ENCODE data around the gene RTN4R.

Gene RTN4R

DNA sequence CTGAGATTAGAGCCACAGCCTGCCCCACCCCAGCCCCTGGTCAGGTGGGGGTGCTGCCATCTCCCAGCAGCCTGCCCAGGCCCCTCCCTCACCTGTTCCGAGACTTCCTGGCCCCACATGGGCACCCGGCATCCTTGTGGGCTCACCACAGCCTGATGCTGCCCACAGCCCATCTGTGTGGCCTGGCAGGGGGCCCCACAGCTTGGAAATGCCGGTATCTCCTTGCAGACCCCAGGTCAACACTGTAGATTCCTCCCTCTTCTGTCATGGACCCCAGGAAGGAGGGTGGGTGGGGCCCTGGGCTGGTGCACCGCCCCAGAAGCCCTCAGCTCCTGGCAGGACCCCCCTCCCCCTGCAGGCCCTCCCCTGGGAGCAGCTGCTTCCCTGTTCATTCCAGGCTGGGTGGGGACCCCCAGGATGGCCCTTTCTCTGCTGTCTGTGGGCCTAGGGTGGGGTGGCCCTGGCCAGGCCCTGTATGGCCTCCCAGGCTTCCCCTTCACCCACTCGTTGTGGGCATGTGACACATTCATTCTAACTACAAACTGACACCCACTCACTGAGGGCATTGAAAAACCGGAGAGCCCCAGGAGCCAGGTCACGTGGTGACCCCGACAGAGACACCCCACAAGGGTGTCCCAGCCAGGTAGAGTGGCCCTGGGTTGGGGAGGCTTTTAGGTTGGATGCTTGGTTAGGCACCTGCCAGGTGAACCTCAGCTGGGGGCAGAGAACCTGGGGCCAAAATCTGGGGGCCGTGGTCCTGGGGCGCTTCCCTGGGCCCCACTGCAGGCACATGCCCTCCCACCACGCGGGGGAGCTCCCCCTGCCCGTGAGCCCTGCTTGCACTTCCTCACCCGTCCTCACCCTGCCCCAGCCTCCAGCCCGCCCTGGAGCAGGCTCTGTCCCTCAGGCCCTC is 73.2 kb downstream of the RTN4R start:
- DNase-seq: no peak

- no peak for DNase-seq
These were observed 74.2 kb downstream of the RTN4R start for GRCh38 chr22:20193761-20194494.

DNA sequence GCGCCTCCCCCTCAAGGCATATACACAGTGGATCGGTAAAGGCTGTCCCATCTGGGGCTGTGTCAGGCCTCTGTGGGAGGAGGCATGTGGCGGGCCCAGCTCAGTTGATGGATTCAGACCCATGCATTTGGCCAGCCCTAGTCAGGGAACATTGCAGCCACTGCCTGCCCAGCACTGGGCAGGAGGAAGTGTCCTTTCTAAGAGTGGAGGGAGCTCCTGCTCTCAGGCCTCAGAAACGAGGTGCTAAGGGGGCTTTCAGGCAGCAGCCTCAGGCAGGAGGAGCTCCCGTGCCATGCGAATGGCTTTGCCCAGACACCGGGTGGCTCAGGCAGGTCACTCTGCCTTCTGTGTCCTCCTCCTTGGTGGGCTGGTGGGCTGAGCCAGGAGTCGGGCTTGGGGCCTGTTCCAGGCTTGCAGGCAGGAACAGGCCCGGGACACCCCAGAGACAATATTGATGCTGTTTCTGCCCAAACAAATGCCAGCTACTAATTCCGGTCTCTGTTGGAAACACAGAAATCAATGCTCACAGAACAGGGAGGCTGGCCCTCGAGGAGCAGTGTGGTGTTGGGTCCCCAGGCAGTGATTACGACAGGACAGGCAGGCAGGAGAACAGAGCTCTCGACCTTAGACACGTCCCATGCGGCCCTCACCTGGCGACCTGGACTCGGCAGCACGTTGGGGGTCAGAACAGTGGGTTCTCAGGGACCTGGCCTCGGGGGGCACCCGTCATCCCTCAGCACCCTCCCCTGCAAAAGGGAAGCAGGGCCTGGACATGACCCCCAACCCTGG is 75.0 kb downstream of the RTN4R start:
- DNase-seq: no peak

DNA sequence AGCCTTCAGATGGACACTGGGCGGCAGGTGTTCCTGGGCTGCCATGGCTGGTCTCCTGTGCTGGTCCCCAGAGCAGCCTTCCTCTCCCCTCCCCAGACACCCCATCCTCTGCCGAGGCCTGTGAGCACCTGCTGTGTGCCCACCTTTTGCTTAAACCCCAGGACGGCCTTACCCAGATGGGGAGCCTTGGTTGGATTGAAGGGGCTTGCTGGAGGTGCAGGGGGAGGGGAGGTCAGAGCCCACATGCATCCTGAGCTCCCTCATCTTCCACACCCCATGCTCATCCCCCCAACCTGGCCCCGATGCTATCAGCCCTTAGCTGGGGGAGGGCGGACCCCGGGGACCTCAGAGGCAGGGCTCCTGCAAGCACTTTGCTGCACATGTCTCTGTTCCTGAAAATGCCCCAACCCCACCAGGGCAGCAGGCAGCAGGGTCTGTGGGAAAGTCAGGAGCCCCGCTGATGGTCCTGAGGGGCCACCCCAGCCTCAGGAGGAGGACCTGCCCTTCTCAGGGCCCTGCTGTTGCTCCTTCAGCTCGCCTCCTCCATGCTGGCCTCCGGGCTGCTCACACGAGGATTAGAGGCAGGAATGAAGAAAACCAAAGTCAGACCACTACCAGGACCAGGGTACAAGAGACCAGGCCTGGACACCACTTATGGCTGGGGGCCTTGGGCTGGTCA is 75.7 kb downstream of the RTN4R start:
- no peak for DNase-seq

DNA sequence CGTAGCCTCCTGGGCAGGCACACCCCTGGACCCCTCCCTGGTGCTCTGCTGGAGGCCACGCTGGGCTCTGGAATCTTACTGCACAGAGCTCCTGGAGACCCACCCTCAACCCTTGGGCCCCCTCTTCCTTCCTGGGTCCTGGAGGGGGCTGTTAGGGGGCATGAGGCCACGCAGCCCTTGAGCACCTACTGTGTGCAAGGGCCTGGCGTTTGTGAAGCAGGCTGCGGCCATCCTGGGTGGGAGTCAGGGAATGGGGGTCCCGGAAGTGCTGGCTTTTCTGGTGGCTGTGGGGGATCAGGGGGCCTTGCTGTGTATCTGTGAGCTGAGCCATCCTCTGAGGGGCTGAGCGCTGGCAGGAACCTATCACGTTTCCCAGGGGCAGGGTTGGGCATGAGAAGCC is 76.3 kb downstream of the RTN4R start:
- no peak for DNase-seq
